NB4 (cell line): ENCODE results near the gene ABLIM2.

Source experiments
- MYC ChIP-seq: IDR thresholded peaks from 2 replicates; pipeline ENCODE4 v1.6.1; 2011; ENCODE audit warnings: low read depth, low read length
- POLR2A ChIP-seq: IDR thresholded peaks from 2 replicates; pipeline ENCODE4 v1.6.1; 2011; ENCODE audit warnings: mild to moderate bottlenecking; ENCODE audit not compliant: insufficient read length; ENCODE audit errors: extremely low read depth
- TF ChIP-seq, protein P1 (sequence below): IDR thresholded peaks from one replicate; pipeline ENCODE4 v1.5.1; 2012; ENCODE audit warnings: low read depth, low read length
- TF ChIP-seq, protein P2 (sequence below): IDR thresholded peaks from 2 replicates; pipeline ENCODE4 v1.6.1; 2011; ENCODE audit warnings: low read depth, low read length

DNA sequence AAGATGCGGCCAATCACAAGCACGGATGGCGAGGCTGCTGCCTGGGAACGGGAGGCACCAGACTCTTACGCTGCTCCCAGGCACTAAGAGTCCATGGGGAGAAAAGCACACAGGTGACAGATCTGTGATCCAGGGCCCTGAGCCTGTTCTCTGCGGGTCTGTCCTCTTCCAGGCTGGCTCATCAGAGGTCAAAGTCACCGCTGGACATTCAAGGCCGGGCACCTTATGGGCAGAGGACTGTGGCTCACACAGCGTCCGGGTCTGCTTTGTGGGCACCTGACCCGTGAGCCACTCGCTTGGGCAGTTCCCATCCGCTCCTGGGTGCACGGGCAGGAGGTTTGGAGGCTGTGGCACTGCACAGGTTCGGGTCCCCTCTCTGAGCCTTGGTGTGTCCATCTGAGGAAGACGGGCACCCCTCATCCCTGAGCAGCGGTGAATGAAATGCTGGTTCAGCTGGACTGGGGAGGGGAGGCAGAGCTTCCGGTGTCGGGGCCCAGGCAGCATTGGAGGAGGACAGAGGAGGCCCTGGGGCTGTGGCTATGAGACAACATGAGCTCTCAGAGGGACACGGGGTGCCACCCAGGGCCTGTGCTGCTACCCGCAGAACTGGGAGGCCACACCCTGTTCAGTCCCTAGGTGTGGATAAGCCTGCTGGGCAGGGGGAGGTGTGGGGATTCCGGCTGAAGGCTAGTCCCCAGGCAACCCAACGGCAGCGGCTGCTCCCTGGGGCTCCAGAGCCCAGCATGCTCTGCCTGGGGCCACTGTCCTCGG is 157.7 kb downstream of the ABLIM2 start:
- TF ChIP-seq, protein P1, sequence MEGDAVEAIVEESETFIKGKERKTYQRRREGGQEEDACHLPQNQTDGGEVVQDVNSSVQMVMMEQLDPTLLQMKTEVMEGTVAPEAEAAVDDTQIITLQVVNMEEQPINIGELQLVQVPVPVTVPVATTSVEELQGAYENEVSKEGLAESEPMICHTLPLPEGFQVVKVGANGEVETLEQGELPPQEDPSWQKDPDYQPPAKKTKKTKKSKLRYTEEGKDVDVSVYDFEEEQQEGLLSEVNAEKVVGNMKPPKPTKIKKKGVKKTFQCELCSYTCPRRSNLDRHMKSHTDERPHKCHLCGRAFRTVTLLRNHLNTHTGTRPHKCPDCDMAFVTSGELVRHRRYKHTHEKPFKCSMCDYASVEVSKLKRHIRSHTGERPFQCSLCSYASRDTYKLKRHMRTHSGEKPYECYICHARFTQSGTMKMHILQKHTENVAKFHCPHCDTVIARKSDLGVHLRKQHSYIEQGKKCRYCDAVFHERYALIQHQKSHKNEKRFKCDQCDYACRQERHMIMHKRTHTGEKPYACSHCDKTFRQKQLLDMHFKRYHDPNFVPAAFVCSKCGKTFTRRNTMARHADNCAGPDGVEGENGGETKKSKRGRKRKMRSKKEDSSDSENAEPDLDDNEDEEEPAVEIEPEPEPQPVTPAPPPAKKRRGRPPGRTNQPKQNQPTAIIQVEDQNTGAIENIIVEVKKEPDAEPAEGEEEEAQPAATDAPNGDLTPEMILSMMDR, result no peak
- TF ChIP-seq POLR2A (no peak), MYC (no peak)
- TF ChIP-seq, protein P2, sequence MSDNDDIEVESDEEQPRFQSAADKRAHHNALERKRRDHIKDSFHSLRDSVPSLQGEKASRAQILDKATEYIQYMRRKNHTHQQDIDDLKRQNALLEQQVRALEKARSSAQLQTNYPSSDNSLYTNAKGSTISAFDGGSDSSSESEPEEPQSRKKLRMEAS, result no peak
